ENCODE results near the gene ALDH4A1. TPM values are rescaled to one million over a fixed set of nuclear protein-coding genes. Genes with fewer than 3 reads are reported as not detected.

The ALDH4A1 gene
- total and polyA plus RNA-seq, 10 of the 15 experiments (the other 5 are each of a cell fraction or from before 2014, with no cell fraction given): 0.06 to 25.5 (median 13.0) TPM

- no peak for TF ChIP-seq CEBPB (IDR thresholded peaks at IDR 0.05; ENCODE audit: borderline replicate concordance in 1 of 2, low read depth in 2 of 2, low read length in 2 of 2)
- no peak for TF ChIP-seq POLR2A (IDR thresholded peaks at IDR 0.05; ENCODE audit: low read depth, low read length)
- no peak for TF ChIP-seq NFXL1 (IDR thresholded peaks at IDR 0.05; ENCODE audit: borderline replicate concordance)
- TF ChIP-seq IRF4 (IDR thresholded peaks at IDR 0.05; ENCODE audit: low read depth, low read length): no peak
- no peak for TF ChIP-seq RCOR1 (conservative IDR thresholded peaks at IDR 0.05; ENCODE audit: low read depth, low read length)
- TF ChIP-seq YY1 (IDR thresholded peaks at IDR 0.05; ENCODE audit: low read depth, low read length): no peak
- no peak for TF ChIP-seq SRF (IDR thresholded peaks at IDR 0.05; ENCODE audit: low read depth in 2 of 2, low read length in 2 of 2)
- TF ChIP-seq EGR1 (IDR thresholded peaks at IDR 0.05; ENCODE audit: borderline replicate concordance in 1 of 2, low read depth in 2 of 2, low read length in 2 of 2): no peak
- no peak for TF ChIP-seq IRF3 (IDR thresholded peaks at IDR 0.05)
Observed at GRCh38 chr1:18941221-18942141, 39.1 kb upstream of the ALDH4A1 start (continued).

GRCh38 chr1:18940303-18941020 lies 38.1 kb upstream of the ALDH4A1 start:
- SMC1A ChIA-PET (ENCODE audit: uncharacterized antibody, unreplicated experiment): interaction anchor here (0.8 to 1.3 kb wide), 2 partner anchors 10 to 19 kb away, joined by 3 read pairs; no protein-coding TSS in a partner anchor
- peaks cover 18% of the 10 kb centered on the region for H3K4me1 ChIP-seq (ENCODE audit: control insufficient read depth, insufficient read depth, low read length)
- no peak for TF ChIP-seq BHLHE40 (IDR thresholded peaks at IDR 0.05; ENCODE audit: borderline replicate concordance in 1 of 2, low read depth in 2 of 2, low read length in 1 of 2)
- TF ChIP-seq DPF2 (IDR thresholded peaks at IDR 0.05): no peak
- TF ChIP-seq ATF7 (IDR thresholded peaks at IDR 0.05; ENCODE audit: low read depth): no peak
- no peak for TF ChIP-seq E2F8 (IDR thresholded peaks at IDR 0.05; ENCODE audit: low read depth, partially characterized antibody)
- TF ChIP-seq MYB (IDR thresholded peaks at IDR 0.05; ENCODE audit: borderline replicate concordance, low read depth, low read length): no peak
- TF ChIP-seq NFIC (IDR thresholded peaks at IDR 0.05; ENCODE audit: low read depth, low read length): no peak
- no peak for TF ChIP-seq IRF4 (IDR thresholded peaks at IDR 0.05; ENCODE audit: low read depth, low read length)
- no peak for TF ChIP-seq SMC3 (IDR thresholded peaks at IDR 0.05; ENCODE audit: borderline replicate concordance, low read length)
- no peak for TF ChIP-seq TCF3 (IDR thresholded peaks at IDR 0.05; ENCODE audit: borderline replicate concordance, insufficient read depth, low read depth, low read length)
- no peak for TF ChIP-seq FOXK2 (IDR thresholded peaks at IDR 0.05)

More at GRCh38 chr1:18940303-18941020, 38.1 kb upstream of the ALDH4A1 start:
- Histone ChIP-seq H3K4me3 (no peak overlapping the region), H3K27ac (ENCODE audit: control insufficient read depth, insufficient read depth) (no peak overlapping the region), H4K20me1 (ENCODE audit: control insufficient read depth, insufficient read depth) (no peaks in the 10 kb centered on the region), H3K36me3 (ENCODE audit: control insufficient read depth in 2 of 2, insufficient read depth in 2 of 2, low read length in 1 of 2) (no peaks in the 10 kb centered on the region), H3K4me2 (ENCODE audit: control insufficient read depth, insufficient read depth) (no peak overlapping the region), H3K9ac (ENCODE audit: control insufficient read depth, insufficient read depth, low read length) (no peak overlapping the region), H2AFZ (ENCODE audit: control insufficient read depth, low read depth, low read length) (no peak overlapping the region), H3K79me2 (ENCODE audit: control insufficient read depth, insufficient read depth, low read length) (peaks cover 3% of the 10 kb centered on the region), H3K9me3 (replicated peaks; ENCODE audit: control insufficient read depth, insufficient read depth, low read length) (no peaks in the 10 kb centered on the region), H3K27me3 (replicated peaks in 1 of 2; ENCODE audit: control insufficient read depth in 2 of 2, insufficient read depth in 2 of 2, low read length in 1 of 2) (no peaks in the 10 kb centered on the region)
- ATAC-seq: no peak
- no TSS peak for BruUV-seq (replicated peaks)
- RAD21 ChIA-PET (ENCODE audit: unreplicated experiment): no interaction called here
- 89% methylated on average over 13 of the region's 13 CpGs for WGBS (ENCODE audit: insufficient coverage, insufficient replicate concordance, low lambda C conversion rate, missing lambda C conversion rate)
- CTCF ChIA-PET: interaction anchor here (0.9 to 1.1 kb wide), 2 partner anchors 11 to 27 kb away, joined by 3 read pairs; no protein-coding TSS in a partner anchor
- POLR2A ChIA-PET: interaction anchor here (1.1 kb wide), 1 partner anchor 13 kb away, joined by 5 read pairs; no protein-coding TSS in a partner anchor
- DNase-seq (ENCODE audit: low read depth, low spot score): no peak
- intact Hi-C loops (cut with micrococcal nuclease; ENCODE audit: unreplicated experiment) (no loop called here), in situ Hi-C loops (cut with MboI) (no loop called here)
- FAIRE-seq: no peak
